SJCRH30 (cell line): ENCODE data around the gene KIF2A. TPM values are rescaled to one million over a fixed set of nuclear protein-coding genes. Genes with fewer than 3 reads are reported as not detected.

ENCODE experiments used
- DNase-seq, 2 experiments: peaks; one replicate each; pipeline ENCODE4 v3.0.0-alpha.2; 2015 to 2020
- H3K27ac ChIP-seq: fragments of 250-450 bp; sonication (Bioruptor Pico); 2 replicates; pipeline ENCODE4 v1.5.1; 2020; ENCODE audit warnings: mild to moderate bottlenecking, moderate library complexity
- H3K27me3 ChIP-seq: fragments of 250-450 bp; sonication (Bioruptor Pico); 2 replicates; pipeline ENCODE4 v1.5.1; 2020; ENCODE audit warnings: mild to moderate bottlenecking, moderate library complexity
- H3K36me3 ChIP-seq: fragments of 250-450 bp; sonication (Bioruptor Pico); 2 replicates; pipeline ENCODE4 v1.5.1; 2020; ENCODE audit warnings: mild to moderate bottlenecking, moderate library complexity
- H3K4me1 ChIP-seq: fragments of 250-450 bp; sonication (Bioruptor Pico); 2 replicates; pipeline ENCODE4 v1.5.1; 2020; ENCODE audit warnings: mild to moderate bottlenecking, moderate library complexity
- H3K4me3 ChIP-seq: fragments of 250-450 bp; sonication (Bioruptor Pico); 2 replicates; pipeline ENCODE4 v1.5.1; 2020; ENCODE audit warnings: mild to moderate bottlenecking, moderate library complexity
- H3K9me3 ChIP-seq: fragments of 250-450 bp; sonication (Bioruptor Pico); replicated peaks from 2 replicates; pipeline ENCODE4 v1.5.1; 2020; ENCODE audit warnings: mild to moderate bottlenecking, moderate library complexity
- total RNA-seq: library from RNA; depleted of rRNA; stranded (reverse); fragments of >200 nt; shearing (Covaris generic); gene quantifications from 2 replicates; pipeline ENCODE4 v1.2.3, GENCODE V29; 2014

The KIF2A gene
- total RNA-seq, 1 experiment from 2014 or later = 77.7 TPM

DNA sequence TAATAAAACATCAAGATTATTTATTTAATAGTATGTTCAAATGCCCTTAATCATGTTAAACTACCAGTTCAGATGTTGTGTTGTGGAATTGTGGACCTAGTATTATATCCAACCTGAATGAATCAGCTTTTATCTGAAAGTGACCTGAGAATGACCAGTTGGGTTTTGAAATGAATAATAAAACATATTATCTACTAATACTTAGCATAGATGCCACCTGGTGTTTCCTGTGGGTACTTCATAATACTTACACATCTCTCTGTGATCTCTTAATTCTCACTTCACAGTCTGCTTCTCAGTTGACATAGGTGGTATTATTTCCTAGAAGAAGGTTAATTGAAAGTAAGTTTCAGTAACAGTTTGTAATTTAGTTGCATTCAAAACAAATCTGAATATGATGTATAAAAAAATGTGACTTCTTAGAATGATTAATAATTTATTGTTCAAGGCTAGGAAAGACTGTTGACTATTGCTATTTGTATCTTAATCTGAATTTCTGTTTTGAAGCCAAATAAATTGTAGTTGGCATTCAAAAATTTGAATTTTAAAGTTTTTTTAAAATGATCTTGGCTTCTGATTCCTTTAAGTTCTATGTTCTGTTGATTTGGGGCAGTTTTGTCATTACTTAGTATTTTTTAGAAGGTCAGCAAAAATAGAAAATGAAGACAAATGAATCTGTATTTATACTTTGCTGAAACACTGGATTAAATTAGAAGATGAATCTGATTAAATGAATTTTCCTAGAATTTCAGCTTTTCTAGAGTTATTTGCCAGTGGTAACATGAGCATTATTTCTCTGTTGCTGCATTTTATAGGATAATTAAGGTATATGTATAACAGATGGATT is 48.2 kb downstream of the KIF2A start:
- Histone ChIP-seq H3K9me3 (no peaks in the 10 kb centered on the region), H3K27ac (no peak overlapping the region), H3K27me3 (no peaks in the 10 kb centered on the region), H3K36me3 (peaks cover 64% of the 10 kb centered on the region), H3K4me3 (no peak overlapping the region), H3K4me1 (no peaks in the 10 kb centered on the region)
- peak in 1 of 2 experiments; percentile 59 for DNase-seq

DNA sequence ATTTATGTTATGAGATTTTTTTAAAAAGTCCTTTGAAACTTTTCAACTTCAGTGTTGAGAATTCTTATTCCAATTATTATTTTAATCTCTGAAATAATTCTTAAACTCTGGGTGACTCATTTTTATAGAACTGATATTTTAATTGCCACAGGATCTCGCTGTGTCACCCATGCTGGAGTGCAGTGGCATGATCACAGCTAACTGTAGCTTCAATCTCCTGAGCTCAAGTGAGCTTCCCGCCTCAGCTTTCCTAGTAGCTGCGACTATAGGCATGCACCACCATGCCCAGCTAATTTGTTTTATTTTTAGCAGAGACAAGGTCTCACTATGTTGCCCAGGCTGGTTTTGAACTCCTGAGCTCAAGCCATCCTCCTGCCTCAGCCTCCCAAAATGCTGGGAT is 56.7 kb downstream of the KIF2A start:
- H3K4me1 ChIP-seq = no peaks in the 10 kb centered on the region
- H3K36me3 ChIP-seq = peaks cover 63% of the 10 kb centered on the region
- DNase-seq = no peak
- no peak overlapping the region for H3K4me3 ChIP-seq
- H3K27me3 ChIP-seq = no peaks in the 10 kb centered on the region
- no peak overlapping the region for H3K27ac ChIP-seq
- H3K9me3 ChIP-seq = no peaks in the 10 kb centered on the region

DNA sequence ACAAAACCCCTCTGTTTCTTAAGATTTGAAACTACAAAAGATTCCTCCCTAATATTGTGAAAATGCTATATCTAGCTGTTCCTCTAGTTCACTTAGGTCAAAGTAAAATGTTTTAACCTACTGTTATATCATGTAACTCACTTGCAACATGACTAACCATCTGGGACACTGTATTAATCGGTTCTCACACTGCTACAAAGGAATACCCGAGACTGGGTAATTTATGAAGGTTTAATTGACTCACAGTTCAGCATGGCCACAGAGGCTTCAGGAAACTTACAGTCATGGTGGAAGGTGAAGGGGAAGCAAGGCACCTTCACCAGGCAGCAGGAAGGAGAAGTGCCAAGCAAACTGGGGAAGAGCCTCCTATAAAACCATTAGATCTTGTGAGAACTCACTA is 63.0 kb downstream of the KIF2A start:
- peaks cover 46% of the 10 kb centered on the region for H3K36me3 ChIP-seq
- no peaks in the 10 kb centered on the region for H3K27me3 ChIP-seq

DNA sequence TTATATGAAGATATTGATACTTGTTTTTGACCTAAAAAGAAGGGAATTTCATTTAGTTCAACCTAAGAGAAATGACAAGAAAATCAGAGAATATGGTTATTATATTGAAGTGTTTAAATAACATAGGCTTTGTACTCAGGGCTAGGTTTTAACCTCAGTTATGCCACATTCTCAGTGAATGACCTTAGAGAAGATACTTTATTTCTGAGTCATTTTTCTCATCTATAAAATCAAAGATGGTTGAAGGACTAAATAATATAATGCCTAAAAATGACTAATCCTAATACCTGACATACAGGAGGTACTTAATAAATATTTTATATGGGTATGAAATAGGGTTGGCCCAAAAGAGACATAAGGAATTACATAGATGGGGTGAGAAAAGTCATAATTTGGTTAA is 65.4 kb downstream of the KIF2A start:
- no peak overlapping the region for H3K27ac ChIP-seq
- peaks cover 6% of the 10 kb centered on the region; the same call in 1 of the 2 replicates for H3K4me1 ChIP-seq
- H3K36me3 ChIP-seq = peaks cover 50% of the 10 kb centered on the region
- H3K9me3 ChIP-seq = no peaks in the 10 kb centered on the region
- H3K27me3 ChIP-seq = no peaks in the 10 kb centered on the region
- no peak for DNase-seq
- H3K4me3 ChIP-seq = no peak overlapping the region

More for the DNA sequence above, 63.0 kb downstream of the KIF2A start:
- H3K4me1 ChIP-seq = no peaks in the 10 kb centered on the region
- DNase-seq = no peak
- H3K4me3 ChIP-seq = no peak overlapping the region
- H3K27ac ChIP-seq = no peak overlapping the region
- no peaks in the 10 kb centered on the region for H3K9me3 ChIP-seq

DNA sequence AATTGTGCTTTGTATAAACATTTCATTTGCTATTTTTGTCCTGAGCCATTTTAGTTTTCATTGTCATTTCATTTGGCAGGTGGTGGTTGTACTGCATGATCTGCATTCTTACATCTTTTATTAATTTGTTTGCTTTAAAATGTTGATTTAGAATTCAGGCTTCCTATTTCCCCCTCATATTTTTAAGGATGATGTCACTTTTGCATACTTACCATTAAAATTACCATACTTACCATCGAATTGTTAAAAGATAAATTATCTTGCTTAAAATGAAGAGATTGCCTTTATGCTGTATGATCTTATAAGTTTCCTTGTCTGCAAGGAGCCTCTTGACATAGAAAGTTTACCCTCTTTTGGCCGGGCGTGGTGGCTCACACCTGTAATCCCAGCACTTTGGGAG is 66.6 kb downstream of the KIF2A start:
- Histone ChIP-seq H3K36me3 (peaks cover 57% of the 10 kb centered on the region), H3K27ac (no peak overlapping the region), H3K4me3 (no peak overlapping the region), H3K27me3 (no peaks in the 10 kb centered on the region), H3K9me3 (no peaks in the 10 kb centered on the region), H3K4me1 (peaks cover 6% of the 10 kb centered on the region; the same call in 1 of the 2 replicates)
- no peak for DNase-seq

DNA sequence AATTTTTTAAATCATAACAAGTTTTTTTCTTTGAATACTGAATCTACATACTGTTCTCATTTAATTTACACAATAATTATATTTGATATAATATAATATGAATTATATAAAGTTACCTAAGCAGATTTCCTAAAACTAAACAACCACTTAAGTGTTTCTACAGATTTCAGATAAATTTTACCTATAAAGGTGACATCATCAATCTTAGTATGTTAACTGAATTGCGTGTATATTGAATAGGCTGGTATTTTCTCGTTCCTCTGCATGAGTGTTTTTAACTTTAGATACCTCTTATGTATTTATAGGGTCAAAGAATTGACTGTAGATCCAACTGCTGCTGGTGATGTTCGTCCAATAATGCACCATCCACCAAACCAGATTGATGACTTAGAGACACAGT is 67.4 kb downstream of the KIF2A start:
- Histone ChIP-seq H3K27me3 (no peaks in the 10 kb centered on the region), H3K9me3 (no peaks in the 10 kb centered on the region), H3K4me3 (no peak overlapping the region), H3K27ac (no peak overlapping the region), H3K36me3 (peaks cover 63% of the 10 kb centered on the region), H3K4me1 (peaks cover 6% of the 10 kb centered on the region; the same call in 1 of the 2 replicates)
- DNase-seq = no peak

DNA sequence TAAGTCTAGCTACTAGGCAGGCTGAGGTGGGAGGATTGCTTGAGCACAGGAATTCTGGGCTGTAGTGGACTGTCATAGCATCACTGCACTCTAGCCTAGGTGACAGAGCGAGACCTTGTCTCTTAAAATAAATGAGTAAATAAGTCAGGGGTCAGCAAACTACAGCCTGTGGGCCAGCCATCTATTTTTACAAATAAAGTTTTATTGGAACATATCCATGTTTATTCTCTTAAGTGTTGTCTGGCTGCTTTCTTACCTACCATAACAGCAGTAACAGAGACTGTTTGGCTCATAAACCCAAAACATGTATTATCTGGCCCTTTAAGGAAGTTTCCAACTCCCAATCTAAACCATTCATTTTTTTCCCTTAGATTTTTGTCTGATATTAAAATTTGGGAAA is 68.1 kb downstream of the KIF2A start:
- Histone ChIP-seq H3K4me1 (peaks cover 6% of the 10 kb centered on the region; the same call in 1 of the 2 replicates), H3K9me3 (no peaks in the 10 kb centered on the region), H3K27me3 (no peaks in the 10 kb centered on the region), H3K27ac (no peak overlapping the region), H3K4me3 (no peak overlapping the region), H3K36me3 (peaks cover 68% of the 10 kb centered on the region)
- no peak for DNase-seq

DNA sequence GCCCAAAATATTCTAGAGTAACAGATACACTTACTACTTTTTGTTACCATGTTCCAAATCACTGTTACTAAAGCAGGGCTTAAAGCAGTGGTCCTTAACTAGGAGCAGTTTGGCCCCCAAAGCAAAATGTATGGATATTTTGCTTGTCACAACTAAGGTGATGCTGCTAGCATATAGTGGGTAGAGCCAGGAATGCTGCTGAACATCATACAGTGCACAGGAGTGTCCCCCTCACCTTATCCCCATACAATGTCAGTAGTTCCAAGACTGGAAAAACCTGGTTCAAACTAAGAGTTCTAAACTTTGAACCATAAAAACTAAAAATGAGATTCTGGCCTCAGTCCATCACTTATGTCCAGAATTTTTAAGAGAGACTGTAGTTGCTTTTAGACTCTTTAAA is 69.6 kb downstream of the KIF2A start:
- peaks cover 69% of the 10 kb centered on the region for H3K36me3 ChIP-seq
- H3K27ac ChIP-seq = peak overlapping the region; percentile 25; the same call in 1 of the 2 replicates
- H3K4me1 ChIP-seq = peaks cover 6% of the 10 kb centered on the region; the same call in 1 of the 2 replicates
- no peaks in the 10 kb centered on the region for H3K9me3 ChIP-seq
- no peak for DNase-seq
- H3K4me3 ChIP-seq = no peak overlapping the region
- no peaks in the 10 kb centered on the region for H3K27me3 ChIP-seq

DNA sequence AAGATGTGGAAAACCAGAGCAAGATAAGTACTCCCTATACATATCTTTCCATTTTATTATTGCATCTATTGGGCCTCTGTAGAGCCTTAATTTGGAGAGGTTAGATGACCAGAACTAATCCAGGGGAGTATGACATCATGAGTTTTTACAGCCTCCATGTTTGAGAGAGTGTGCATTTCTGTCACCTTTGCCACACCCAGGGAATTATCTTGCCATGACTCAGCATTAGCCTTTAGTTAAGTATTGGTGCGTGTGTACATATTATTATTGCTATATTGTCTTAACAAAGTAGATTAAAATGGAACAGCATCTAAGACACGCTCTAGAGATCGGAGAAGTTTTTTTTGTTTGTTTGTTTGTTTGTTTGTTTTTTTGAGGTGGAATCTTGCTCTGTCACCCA is 70.1 kb downstream of the KIF2A start:
- no peak for DNase-seq
- Histone ChIP-seq H3K4me1 (peaks cover 6% of the 10 kb centered on the region; the same call in 1 of the 2 replicates), H3K27ac (peak overlapping the region; percentile 25; the same call in 1 of the 2 replicates), H3K27me3 (no peaks in the 10 kb centered on the region), H3K4me3 (no peak overlapping the region), H3K9me3 (no peaks in the 10 kb centered on the region), H3K36me3 (peaks cover 73% of the 10 kb centered on the region)

DNA sequence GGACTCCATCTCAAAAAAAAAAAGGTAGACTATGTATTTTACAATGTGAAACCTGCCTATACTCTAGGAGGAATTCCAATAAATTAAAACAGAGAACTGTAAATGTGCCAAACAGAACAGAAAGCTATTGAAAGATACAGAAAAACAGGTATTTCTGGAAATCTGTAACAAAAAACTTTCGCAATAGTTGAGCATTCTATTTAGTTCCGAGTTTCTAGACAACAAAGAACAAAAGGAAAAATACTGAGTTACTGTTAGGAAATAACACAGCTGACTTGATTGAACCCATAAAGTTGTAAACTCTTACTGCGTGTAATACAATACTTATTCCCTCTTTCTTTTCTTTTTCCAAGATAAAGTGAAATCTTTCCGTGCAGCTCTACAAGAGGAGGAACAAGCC is 79.1 kb downstream of the KIF2A start:
- H3K4me1 ChIP-seq = no peaks in the 10 kb centered on the region
- no peak overlapping the region for H3K4me3 ChIP-seq
- peaks cover 83% of the 10 kb centered on the region for H3K36me3 ChIP-seq
- no peak overlapping the region for H3K27ac ChIP-seq
- DNase-seq = no peak
- no peaks in the 10 kb centered on the region for H3K9me3 ChIP-seq
- no peaks in the 10 kb centered on the region for H3K27me3 ChIP-seq

DNA sequence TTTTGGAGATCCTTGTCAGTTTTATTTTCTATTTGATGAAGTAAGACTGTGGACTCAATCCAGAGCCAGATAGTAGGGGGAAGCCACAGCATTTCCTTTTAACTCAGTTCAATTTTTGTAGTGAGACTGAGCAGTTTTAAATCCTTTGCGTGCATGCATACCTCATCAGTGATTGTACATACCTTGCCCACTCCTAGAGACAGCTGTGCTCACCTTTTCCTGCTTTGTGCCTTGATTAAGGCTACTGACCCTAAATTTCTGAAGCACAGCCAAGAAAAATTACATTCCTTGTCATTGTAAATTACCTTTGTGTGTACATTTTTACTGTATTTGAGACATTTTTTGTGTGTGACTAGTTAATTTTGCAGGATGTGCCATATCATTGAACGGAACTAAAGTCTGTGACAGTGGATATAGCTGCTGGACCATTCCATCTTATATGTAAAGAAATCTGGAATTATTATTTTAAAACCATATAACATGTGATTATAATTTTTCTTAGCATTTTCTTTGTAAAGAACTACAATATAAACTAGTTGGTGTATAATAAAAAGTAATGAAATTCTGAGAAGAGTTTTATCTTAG is 79.9 kb downstream of the KIF2A start:
- Histone ChIP-seq H3K36me3 (peaks cover 78% of the 10 kb centered on the region), H3K4me1 (no peaks in the 10 kb centered on the region), H3K27me3 (no peaks in the 10 kb centered on the region), H3K4me3 (no peak overlapping the region), H3K27ac (no peak overlapping the region), H3K9me3 (no peaks in the 10 kb centered on the region)
- DNase-seq = no peak

DNA sequence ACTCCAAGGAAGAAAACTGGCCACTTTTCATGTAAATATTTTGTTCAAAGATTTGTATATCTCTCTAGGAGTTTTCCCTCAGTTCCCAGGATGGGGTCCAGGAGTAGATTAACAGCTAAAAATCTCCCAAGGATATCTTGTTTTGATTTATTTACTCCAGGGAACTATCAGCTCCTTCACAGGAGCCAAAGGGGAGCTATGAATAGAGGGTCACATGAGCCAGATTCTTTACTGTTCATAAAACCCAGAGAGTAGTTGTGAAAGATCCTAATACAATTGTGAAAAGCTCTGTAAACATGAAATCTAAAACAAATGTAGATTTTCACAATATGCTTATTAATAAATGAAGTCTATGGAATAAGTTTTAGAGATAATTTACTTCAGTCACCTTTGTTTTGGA is 80.8 kb downstream of the KIF2A start:
- no peaks in the 10 kb centered on the region for H3K27me3 ChIP-seq
- DNase-seq = no peak

DNA sequence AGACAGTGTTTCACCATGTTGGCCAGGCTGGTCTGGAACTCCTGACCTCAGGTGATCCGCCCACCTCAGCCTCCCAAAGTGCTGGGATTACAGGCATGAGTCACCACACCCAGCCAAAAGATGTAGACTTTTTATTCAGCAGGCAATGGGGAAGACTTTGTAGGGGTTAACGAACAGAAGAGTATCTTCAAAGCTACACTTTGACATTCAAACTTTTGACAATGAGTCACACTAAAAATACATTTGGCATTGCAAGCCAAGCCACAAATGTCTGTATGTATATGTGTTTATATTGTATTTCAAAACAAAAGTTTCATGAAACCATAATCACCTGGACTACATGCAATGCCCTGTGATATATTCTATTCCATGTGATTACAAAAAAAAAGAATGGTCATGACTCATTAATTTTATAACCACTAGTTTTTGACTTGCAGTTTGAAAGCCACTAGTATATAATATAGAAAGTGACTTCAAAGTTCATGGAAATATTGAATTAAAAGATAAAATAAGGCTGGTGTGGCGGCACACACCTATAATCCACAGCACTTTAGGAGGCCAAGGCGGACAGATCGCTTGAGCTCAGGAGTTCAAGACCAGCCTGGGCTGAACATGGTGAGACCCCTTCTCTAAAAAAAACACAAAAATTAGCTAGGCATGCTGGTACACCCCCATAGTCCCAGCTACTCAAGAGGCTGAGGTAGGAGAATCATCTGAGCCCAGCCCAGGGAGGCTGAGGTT is 89.4 kb downstream of the KIF2A start:
- Histone ChIP-seq H3K27ac (no peak overlapping the region), H3K36me3 (peaks cover 63% of the 10 kb centered on the region)

More for the DNA sequence above, 80.8 kb downstream of the KIF2A start:
- Histone ChIP-seq H3K9me3 (no peaks in the 10 kb centered on the region), H3K36me3 (peaks cover 78% of the 10 kb centered on the region), H3K4me1 (no peaks in the 10 kb centered on the region), H3K27ac (no peak overlapping the region), H3K4me3 (no peak overlapping the region)

DNA sequence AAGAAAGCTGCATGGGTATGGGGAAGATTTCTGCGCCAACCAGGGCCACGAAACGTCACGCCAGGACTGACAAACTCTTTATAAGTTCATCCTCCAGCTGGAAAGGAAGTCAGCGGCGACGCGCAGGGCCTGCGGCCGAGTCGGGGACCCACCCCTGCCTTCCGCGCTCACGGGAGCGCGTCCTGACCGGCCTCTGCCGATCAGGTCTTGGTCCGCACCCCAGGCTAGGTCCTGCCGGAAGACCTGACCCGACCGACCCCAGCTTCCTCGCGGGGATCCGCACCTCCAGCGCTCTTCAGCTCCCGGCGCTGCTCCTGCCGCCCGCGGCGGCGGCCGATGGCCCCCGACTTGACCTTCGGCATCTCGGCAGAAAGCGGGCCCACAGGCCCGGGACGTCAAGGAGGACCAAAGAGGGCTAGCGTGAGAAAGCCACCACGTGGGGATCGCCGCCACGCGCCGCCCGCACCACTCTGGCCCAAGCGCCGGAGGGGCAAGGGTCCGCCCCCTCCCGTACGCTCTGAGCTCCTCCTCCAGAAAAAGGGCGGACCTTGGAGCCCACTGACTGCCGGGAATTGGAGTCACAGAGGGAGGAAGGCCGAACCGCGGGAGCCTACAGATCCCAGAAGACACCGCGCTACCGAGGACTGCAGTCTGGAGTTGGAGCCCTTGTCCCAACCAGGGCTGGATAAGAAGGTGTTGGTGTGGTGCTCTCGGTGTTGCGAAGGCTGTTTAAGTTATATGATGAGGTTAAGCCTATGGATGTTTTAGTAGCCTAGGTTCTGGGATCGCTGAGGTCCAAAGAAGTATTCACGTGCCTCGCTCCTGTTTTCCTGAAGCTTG is 97.6 kb downstream of the KIF2A start, which contains the start of gene DIMT1:
TSS of gene DIMT1 (minus strand) at position 495 of the 840 bp plus-strand sequence. CDS start at position 362, 133 bp downstream.
- Histone ChIP-seq H3K4me3 (peak within 1 kb of the TSS; percentile 76), H3K9me3 (no peaks in the 10 kb centered on the region), H3K36me3 (peaks cover 11% of the 10 kb centered on the region), H3K27ac (peak within 1 kb of the TSS; percentile 77), H3K4me1 (no peaks in the 10 kb centered on the region), H3K27me3 (no peaks in the 10 kb centered on the region)
- peak; percentile 96 to 98 for DNase-seq

More for the DNA sequence above, 89.4 kb downstream of the KIF2A start:
- no peak for DNase-seq
- no peaks in the 10 kb centered on the region for H3K9me3 ChIP-seq
- no peaks in the 10 kb centered on the region for H3K4me1 ChIP-seq
- H3K4me3 ChIP-seq = no peak overlapping the region
- H3K27me3 ChIP-seq = no peaks in the 10 kb centered on the region
